Progenitor cell of endocrine pancreas (in vitro differentiated cells): ENCODE data around the gene CYTH1. TPM values are rescaled to one million over a fixed set of nuclear protein-coding genes. Genes with fewer than 3 reads are reported as not detected.
A peak's percentile ranks its signal among the peaks of the same experiment; 100 is the strongest.

Source experiments
- DNase-seq: peaks from one replicate; pipeline ENCODE4 v3.0.0; 2021; ENCODE audit warnings: low spot score; ENCODE audit not compliant: unreplicated experiment
- H3K27ac Mint-ChIP-seq: 2 replicates; pipeline ENCODE4 v1.8.0; 2021; ENCODE audit warnings: mild to moderate bottlenecking, moderate library complexity, mixed read lengths
- H3K27me3 Mint-ChIP-seq: 2 replicates; pipeline ENCODE4 v1.8.0; 2021; ENCODE audit warnings: mixed read lengths
- H3K36me3 Mint-ChIP-seq: 2 replicates; pipeline ENCODE4 v1.8.0; 2022; ENCODE audit warnings: mixed read lengths; ENCODE audit not compliant: insufficient read depth
- H3K4me1 Mint-ChIP-seq: 2 replicates; pipeline ENCODE4 v1.8.0; 2021; ENCODE audit warnings: low read depth, mixed read lengths
- H3K4me3 Mint-ChIP-seq: 2 replicates; pipeline ENCODE4 v1.8.0; 2021; ENCODE audit warnings: low read depth, mild to moderate bottlenecking, moderate library complexity, mixed read lengths
- H3K9me3 Mint-ChIP-seq: 2 replicates; pipeline ENCODE4 v1.8.0; 2021; ENCODE audit warnings: low read depth, mixed read lengths
- CTCF ChIP-seq: fragments of 200-600 bp; sonication (generic); IDR thresholded peaks from one replicate; pipeline ENCODE4 v1.5.0; 2021; ENCODE audit warnings: antibody characterized with exemption, mild to moderate bottlenecking; ENCODE audit not compliant: unreplicated experiment
- total RNA-seq: library from RNA; stranded (reverse); gene quantifications from 2 replicates; pipeline ENCODE4 v1.2.1, GENCODE V29; 2021

Gene CYTH1
- total RNA-seq, 1 donor from 2014 or later, result 33.3 TPM

DNA sequence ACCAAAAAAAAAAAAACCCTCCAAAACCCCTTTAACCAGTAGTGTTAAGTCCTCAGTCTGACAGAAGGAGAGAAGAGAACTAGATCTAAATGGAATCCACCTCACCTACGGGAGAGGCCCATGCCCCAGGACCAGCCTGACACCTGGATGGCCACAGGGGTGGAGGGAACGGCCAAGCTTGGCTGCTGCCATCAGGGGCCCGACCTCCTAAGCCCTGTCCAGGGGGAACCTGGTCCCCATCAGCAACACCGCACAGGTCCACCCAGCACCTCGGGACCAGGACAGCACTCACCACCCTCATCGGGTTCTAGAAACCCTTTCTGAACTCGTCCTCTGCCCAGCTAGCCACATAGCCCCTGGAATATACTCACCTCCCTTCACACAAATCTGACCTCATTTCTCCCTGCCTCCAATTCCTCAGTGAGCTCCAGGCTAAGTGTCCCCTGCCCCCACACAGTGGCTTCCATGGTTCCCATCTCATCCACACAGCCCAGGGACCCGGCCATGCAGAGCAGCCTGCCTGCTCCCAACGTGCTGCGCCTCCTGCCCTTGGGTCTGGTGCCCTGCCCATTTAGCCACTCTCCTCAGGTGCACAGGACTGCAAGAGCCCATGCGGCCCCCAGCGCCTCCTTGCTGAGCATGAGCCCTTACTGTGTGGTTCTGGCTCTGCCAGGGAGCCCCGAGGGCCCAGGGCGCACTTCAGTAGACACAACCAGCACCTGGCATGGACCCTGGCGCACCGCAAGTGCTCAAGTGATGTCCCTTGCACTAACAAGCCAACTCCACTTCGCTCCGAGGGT lies 18.3 kb upstream of the CYTH1 start:
- no peaks in the 10 kb centered on the region for H3K9me3 Mint-ChIP-seq

DNA sequence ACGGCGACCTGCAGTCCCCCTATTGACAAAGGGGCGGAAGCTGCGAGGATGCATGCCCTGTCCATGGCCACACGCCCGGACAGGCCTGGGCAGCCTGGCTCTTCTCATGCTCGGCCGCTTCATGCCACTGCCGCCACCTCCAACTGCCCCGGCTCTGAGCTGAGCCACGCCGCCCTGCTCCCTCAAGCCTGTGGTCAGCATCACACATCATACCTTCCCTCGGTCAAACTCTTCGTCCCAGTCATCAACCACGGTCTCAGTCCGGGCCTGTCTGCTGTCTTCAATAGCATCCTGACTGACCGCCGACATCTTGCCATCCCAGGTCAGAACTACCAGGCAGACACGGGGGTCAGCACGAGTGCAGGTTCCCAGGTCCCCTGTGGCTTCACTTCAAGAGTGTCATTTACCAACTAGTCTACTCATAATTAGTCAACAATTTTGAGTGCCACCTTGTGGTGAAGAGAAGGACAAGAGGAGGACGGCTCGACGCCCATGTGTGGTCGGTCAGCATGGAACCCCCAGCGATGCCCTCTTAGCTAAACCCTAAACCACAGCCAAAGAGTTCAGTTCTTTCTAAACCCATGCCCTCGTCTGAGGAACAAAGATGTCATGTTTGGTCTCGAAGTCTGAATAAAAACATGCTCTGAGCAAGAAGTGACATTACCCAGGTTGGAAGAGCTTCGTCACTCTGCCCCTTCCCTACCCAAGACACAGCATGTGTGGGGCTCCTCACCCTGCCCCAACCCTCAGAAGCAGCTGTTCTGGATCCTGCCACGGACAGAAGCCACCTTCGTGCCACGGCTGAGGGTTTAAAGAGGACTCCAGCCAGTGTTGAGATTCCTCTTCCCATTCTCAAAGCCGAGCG lies 16.9 kb upstream of the CYTH1 start:
- no peak for DNase-seq
- H3K4me1 Mint-ChIP-seq, result no peaks in the 10 kb centered on the region
- no peaks in the 10 kb centered on the region for H3K27me3 Mint-ChIP-seq
- no peak overlapping the region for H3K4me3 Mint-ChIP-seq
- H3K9me3 Mint-ChIP-seq, result no peaks in the 10 kb centered on the region
- H3K36me3 Mint-ChIP-seq, result peaks cover 32% of the 10 kb centered on the region
- TF ChIP-seq CTCF, result peak; percentile 49
- peak overlapping the region; percentile 71 for H3K27ac Mint-ChIP-seq

More for the DNA sequence above, 18.3 kb upstream of the CYTH1 start:
- DNase-seq, result no peak
- TF ChIP-seq CTCF, result no peak
- H3K27ac Mint-ChIP-seq, result no peak overlapping the region
- H3K36me3 Mint-ChIP-seq, result peaks cover 27% of the 10 kb centered on the region
- H3K27me3 Mint-ChIP-seq, result no peaks in the 10 kb centered on the region
- no peak overlapping the region for H3K4me3 Mint-ChIP-seq
- no peaks in the 10 kb centered on the region for H3K4me1 Mint-ChIP-seq

DNA sequence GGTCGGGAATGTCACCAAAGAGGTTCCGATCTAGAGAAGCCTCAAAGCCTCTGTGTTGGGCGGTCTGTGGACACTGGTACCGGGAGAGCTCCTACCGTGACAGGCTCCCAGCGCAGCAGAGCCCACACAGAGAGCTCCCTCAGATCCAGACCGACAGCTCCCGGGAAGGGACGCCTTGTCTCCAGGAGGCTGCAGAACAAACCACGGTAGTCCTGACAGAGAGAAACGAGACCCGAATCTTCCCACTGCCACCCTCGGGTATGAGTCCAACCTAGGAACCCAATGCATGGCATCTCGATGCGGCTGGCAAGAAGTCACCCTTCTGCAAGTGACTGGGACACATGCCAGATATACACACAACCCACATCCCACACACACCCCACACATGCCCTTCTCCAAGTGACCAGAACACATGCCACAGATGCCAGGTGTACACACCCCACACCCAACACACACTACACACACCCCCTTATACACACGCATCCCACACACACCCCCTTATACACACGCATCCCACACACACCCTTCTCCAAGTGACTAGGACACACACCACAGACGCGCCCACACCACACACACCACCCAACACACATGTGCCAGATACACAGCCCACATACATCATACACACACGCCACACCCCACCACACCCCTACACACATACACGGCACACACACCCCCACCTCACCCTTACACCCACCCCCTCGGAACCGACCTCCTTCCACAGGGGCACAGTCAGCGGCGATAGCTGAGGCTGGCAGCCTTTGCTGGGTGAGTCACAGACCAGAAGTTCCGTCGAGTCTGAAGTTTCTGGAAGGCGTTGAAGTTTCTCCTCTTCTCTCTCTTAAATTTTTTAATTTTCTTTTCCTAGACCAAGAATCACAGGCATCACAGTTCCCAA lies 15.9 kb upstream of the CYTH1 start:
- TF ChIP-seq CTCF, result no peak
- Mint-ChIP-seq H3K9me3 (no peaks in the 10 kb centered on the region), H3K27ac (peak overlapping the region; percentile 58), H3K36me3 (peaks cover 34% of the 10 kb centered on the region), H3K4me1 (no peaks in the 10 kb centered on the region), H3K4me3 (no peak overlapping the region), H3K27me3 (no peaks in the 10 kb centered on the region)
- DNase-seq, result no peak

DNA sequence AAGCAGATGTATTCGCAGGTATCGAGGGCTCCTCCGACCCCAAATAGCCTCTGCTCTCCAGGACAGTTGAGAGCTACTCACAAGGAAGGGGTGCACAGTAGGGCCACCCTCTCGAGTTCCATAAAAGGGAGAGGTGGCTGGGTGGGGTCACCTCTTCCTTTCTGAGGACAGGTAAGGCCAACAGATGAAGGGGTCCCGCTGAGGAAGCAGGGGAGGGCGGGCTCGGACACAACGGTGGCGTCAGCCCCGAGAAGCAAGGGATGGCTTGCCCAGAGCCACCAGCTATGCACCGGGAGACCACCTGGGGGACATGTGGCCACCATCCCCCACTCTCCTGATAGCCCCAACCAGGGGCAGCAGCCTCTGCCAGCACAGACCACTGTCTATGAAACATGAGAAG lies 15.1 kb upstream of the CYTH1 start:
- H3K27ac Mint-ChIP-seq, result no peak overlapping the region
- no peak overlapping the region for H3K4me3 Mint-ChIP-seq
- no peaks in the 10 kb centered on the region for H3K27me3 Mint-ChIP-seq
- TF ChIP-seq CTCF, result no peak
- DNase-seq, result no peak
- H3K4me1 Mint-ChIP-seq, result no peaks in the 10 kb centered on the region
- H3K36me3 Mint-ChIP-seq, result peaks cover 31% of the 10 kb centered on the region
- no peaks in the 10 kb centered on the region for H3K9me3 Mint-ChIP-seq

DNA sequence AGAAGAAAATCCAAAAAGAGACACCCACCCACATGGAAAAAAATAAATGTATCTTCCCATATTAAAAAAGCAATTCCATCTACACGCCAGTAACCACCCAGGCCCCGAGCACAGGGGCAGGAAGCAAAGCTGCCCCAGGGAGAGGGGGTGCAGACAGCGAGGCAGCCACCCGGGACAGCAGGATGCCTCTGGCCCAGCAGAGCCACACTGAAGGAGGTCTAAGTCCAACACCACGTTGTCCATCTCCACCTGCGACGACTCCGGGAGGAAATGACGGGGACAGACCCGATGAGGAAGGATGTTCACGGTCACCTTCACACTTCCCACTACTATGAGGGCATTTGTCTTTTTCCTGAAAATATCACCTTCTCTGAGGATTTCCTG lies 14.4 kb upstream of the CYTH1 start:
- no peak overlapping the region for H3K4me3 Mint-ChIP-seq
- no peaks in the 10 kb centered on the region for H3K27me3 Mint-ChIP-seq
- no peak overlapping the region for H3K27ac Mint-ChIP-seq
- H3K36me3 Mint-ChIP-seq, result peaks cover 34% of the 10 kb centered on the region
- DNase-seq, result no peak
- H3K4me1 Mint-ChIP-seq, result no peaks in the 10 kb centered on the region
- H3K9me3 Mint-ChIP-seq, result no peaks in the 10 kb centered on the region
- no peak for TF ChIP-seq CTCF
